ENCODE data around the gene GRIP2. TPM values are rescaled to one million over a fixed set of nuclear protein-coding genes. Genes with fewer than 3 reads are reported as not detected.

Gene GRIP2
- polyA plus RNA-seq, 1 donor from 2014 or later, result 8.6 TPM

- Histone ChIP-seq H3K4me2 (ENCODE audit: low read length) (no peak overlapping the region), H3K9me2 (ENCODE audit: insufficient read depth, low read length) (no peaks in the 10 kb centered on the region), H3K36me3 (ENCODE audit: insufficient read depth, low read length) (no peaks in the 10 kb centered on the region), H3K79me2 (replicated peaks; ENCODE audit: insufficient read depth, low read length) (no peaks in the 10 kb centered on the region), H3K27me3 (ENCODE audit: insufficient read depth, low read depth, low read length) (no peaks in the 10 kb centered on the region), H2AFZ (ENCODE audit: low read depth, low read length) (no peak overlapping the region), H3F3A (ENCODE audit: insufficient read depth, low read length, poor library complexity, severe bottlenecking) (no peaks in the 10 kb centered on the region), H3K9me3 (ENCODE audit: low read length) (no peaks in the 10 kb centered on the region), H3K9ac (ENCODE audit: low read length) (no peak overlapping the region), H4K20me1 (ENCODE audit: insufficient read depth) (no peaks in the 10 kb centered on the region), H3K27ac (ENCODE audit: low read length) (no peak overlapping the region), H3K4me3 (ENCODE audit: low read length) (no peak overlapping the region)
- TF ChIP-seq SMC3 (conservative IDR thresholded peaks at IDR 0.05; ENCODE audit: poor library complexity), result no peak
- TF ChIP-seq CTCF (IDR thresholded peaks at IDR 0.05; ENCODE audit: poor library complexity, severe bottlenecking), result no peak
- no peak for TF ChIP-seq REST (IDR thresholded peaks at IDR 0.05; ENCODE audit: borderline replicate concordance)
- TF ChIP-seq RAD21 (conservative IDR thresholded peaks at IDR 0.05), result no peak
- TF ChIP-seq TAF1 (IDR thresholded peaks at IDR 0.05; ENCODE audit: low read depth), result no peak
- no peak for TF ChIP-seq MXI1 (conservative IDR thresholded peaks at IDR 0.05; ENCODE audit: poor library complexity, severe bottlenecking)
- no peak for TF ChIP-seq POLR2AphosphoS5 (IDR thresholded peaks at IDR 0.05)
- no peak for TF ChIP-seq EP300 (conservative IDR thresholded peaks at IDR 0.05; ENCODE audit: poor library complexity, severe bottlenecking)
- TF ChIP-seq EZH2 (IDR thresholded peaks at IDR 0.05; ENCODE audit: borderline replicate concordance, insufficient read depth, low read length, poor library complexity, severe bottlenecking), result no peak
Measured at GRCh38 chr3:14459384-14459783, 80.8 kb downstream of the GRIP2 start.

GRCh38 chr3:14458434-14459275, 81.5 kb downstream of the GRIP2 start:
- no peaks in the 10 kb centered on the region for H3K9me3 ChIP-seq (ENCODE audit: low read length)
- no peak overlapping the region for H2AFZ ChIP-seq (ENCODE audit: low read depth, low read length)
- no peak overlapping the region for H3K4me3 ChIP-seq (ENCODE audit: low read length)
- H3K27me3 ChIP-seq (ENCODE audit: insufficient read depth, low read depth, low read length), result no peaks in the 10 kb centered on the region
- H3K4me2 ChIP-seq (ENCODE audit: low read length), result no peak overlapping the region
- H3K36me3 ChIP-seq (ENCODE audit: insufficient read depth, low read length), result no peaks in the 10 kb centered on the region
- H3K9me2 ChIP-seq (ENCODE audit: insufficient read depth, low read length), result no peaks in the 10 kb centered on the region
- H4K20me1 ChIP-seq (ENCODE audit: insufficient read depth), result no peaks in the 10 kb centered on the region
- no peaks in the 10 kb centered on the region for H3K79me2 ChIP-seq (replicated peaks; ENCODE audit: insufficient read depth, low read length)
- H3F3A ChIP-seq (ENCODE audit: insufficient read depth, low read length, poor library complexity, severe bottlenecking), result no peaks in the 10 kb centered on the region
- no peak overlapping the region for H3K27ac ChIP-seq (ENCODE audit: low read length)
- TF ChIP-seq SMC3 (conservative IDR thresholded peaks at IDR 0.05; ENCODE audit: poor library complexity) (no peak), TAF1 (IDR thresholded peaks at IDR 0.05; ENCODE audit: low read depth) (no peak), REST (IDR thresholded peaks at IDR 0.05; ENCODE audit: borderline replicate concordance) (no peak), EP300 (conservative IDR thresholded peaks at IDR 0.05; ENCODE audit: poor library complexity, severe bottlenecking) (no peak), RAD21 (conservative IDR thresholded peaks at IDR 0.05) (no peak), EZH2 (IDR thresholded peaks at IDR 0.05; ENCODE audit: borderline replicate concordance, insufficient read depth, low read length, poor library complexity, severe bottlenecking) (no peak)
- no peak overlapping the region for H3K9ac ChIP-seq (ENCODE audit: low read length)
